GM21423 (cell line): ENCODE data around the gene ZNF543.
"Not testable (repeated sequence)": the region's sequence is repeated elsewhere in the genome, so short reads cannot be mapped to it uniquely, and the experiment has no call there.

Source experiments
- ATAC-seq: cut with Tn5 transposase; IDR thresholded peaks from one replicate; pipeline ENCODE4 v1.9.1; 2021; ENCODE audit warnings: mild to moderate bottlenecking, moderate library complexity; ENCODE audit not compliant: unreplicated experiment

ZNF543 gene

GRCh38 chr19:57319869-57320179 lies 448 bp upstream of the ZNF543 start:
- ATAC-seq, result no peak

GRCh38 chr19:57321116-57321515 lies 844 bp downstream of the ZNF543 start:
- ATAC-seq, result no peak

- ATAC-seq, result no peak
Measured at GRCh38 chr19:57321751-57322150, 1.5 kb downstream of the ZNF543 start.

GRCh38 chr19:57324992-57325391 lies 4.7 kb downstream of the ZNF543 start:
- ATAC-seq, result no peak

- no peak for ATAC-seq
Measured at GRCh38 chr19:57327993-57328392, 7.7 kb downstream of the ZNF543 start.

- ATAC-seq, result no peak
Measured at GRCh38 chr19:57334191-57334590, 13.9 kb downstream of the ZNF543 start.

GRCh38 chr19:57338877-57339276 lies 18.6 kb downstream of the ZNF543 start:
- no peak for ATAC-seq

GRCh38 chr19:57342582-57342981 lies 22.3 kb downstream of the ZNF543 start:
- no peak for ATAC-seq

GRCh38 chr19:57348136-57348535 lies 27.9 kb downstream of the ZNF543 start:
- ATAC-seq, result no peak

- ATAC-seq, result peak; percentile 99
Measured at GRCh38 chr19:57350877-57351805, 30.9 kb downstream of the ZNF543 start, which contains the start of gene ZNF304. Gene ZNF304 (plus strand): TSS chr19:57351271. CDS start chr19:57351665, 394 bp downstream.

GRCh38 chr19:57351867-57352266 lies 31.6 kb downstream of the ZNF543 start:
- no peak for ATAC-seq

- ATAC-seq, result no peak
Measured at GRCh38 chr19:57355916-57356315, 35.6 kb downstream of the ZNF543 start.

- ATAC-seq, result no peak
Measured at GRCh38 chr19:57357406-57357805, 37.1 kb downstream of the ZNF543 start.

GRCh38 chr19:57359300-57359699 lies 39.0 kb downstream of the ZNF543 start:
- no peak for ATAC-seq

GRCh38 chr19:57362419-57362818 lies 42.1 kb downstream of the ZNF543 start:
- no peak for ATAC-seq

- ATAC-seq, result peak; percentile 96
Measured at GRCh38 chr19:57362997-57363687, 42.9 kb downstream of the ZNF543 start, which contains the start of the genes TRAPPC2B and ZNF547. Gene TRAPPC2B (plus strand): TSS chr19:57363551. CDS start chr19:57364834, 1,283 bp downstream. Gene ZNF547 (plus strand): TSS chr19:57363551. CDS start chr19:57368556, 5,005 bp downstream.

GRCh38 chr19:57363688-57364181 lies 43.5 kb downstream of the ZNF543 start:
- ATAC-seq, result peak; percentile 2

- ATAC-seq, result no peak
Measured at GRCh38 chr19:57366776-57367175, 46.5 kb downstream of the ZNF543 start.

- no peak for ATAC-seq
Measured at GRCh38 chr19:57374179-57374578, 53.9 kb downstream of the ZNF543 start.

GRCh38 chr19:57374647-57375046 lies 54.4 kb downstream of the ZNF543 start:
- ATAC-seq, result not testable (repeated sequence)

- ATAC-seq, result no peak
Measured at GRCh38 chr19:57376151-57376550, 55.9 kb downstream of the ZNF543 start.
